K562 (cell line): ENCODE measurements around the gene CEP250. TPM values are rescaled to one million over a fixed set of nuclear protein-coding genes. Genes with fewer than 3 reads are reported as not detected.
A peak's percentile ranks its signal among the peaks of the same experiment; 100 is the strongest.

Experiments used
- ATAC-seq: fragments of 200-7000 bp; cut with Tn5 transposase; 3 replicates; pipeline ENCODE4 v1.9.1; 2020; ENCODE audit warnings: moderate library complexity
- BruUV-seq: library from RNA; stranded (reverse); fragments of 400-500 nt; replicated peaks from 2 replicates; lab custom pipeline; 2021; lab: Mats Ljungman, UMichigan
- CTCF ChIA-PET: fragments of 300-600 bp; formaldehyde crosslinking; extraction: SDS; loops from one replicate; lab custom pipeline; 2021; ENCODE audit warnings: low intra/inter-chr PET ratio; lab: Yijun Ruan, JAX
- POLR2A ChIA-PET: fragments of 300-600, 350-650 bp; sonication (Branson Sonifier 250); formaldehyde crosslinking; extraction: SDS; loops from one replicate; lab custom pipeline; 2021; ENCODE audit warnings: antibody characterized with exemption, inconsistent platforms; lab: Yijun Ruan, JAX
- DNase-seq, 4 experiments: peaks; one replicate each; pipeline versions ENCODE4 v3.0.0 to v3.0.0-alpha.2; 2011 to 2018; ENCODE audit warnings: low spot score in 3 of 4, mixed read lengths in 3 of 4; ENCODE audit errors: extremely low read depth in 1 of 4
- FAIRE-seq: peaks from 2 replicates; lab custom pipeline; 2011; peaks lifted over from hg19 to GRCh38; lab: Jason Lieb, UNC
- H2AFZ ChIP-seq: 2 replicates; pipeline ENCODE4 v1.6.0; 2011; ENCODE audit warnings: low read depth, low read length, control low read depth, inconsistent platforms
- H3K27ac ChIP-seq: fragments of 200-600 bp; 3 replicates; pipeline ENCODE4 v1.8.0; 2011; ENCODE audit warnings: low read depth, mild to moderate bottlenecking, control low read depth, inconsistent platforms, low read length, moderate library complexity, mixed read lengths; ENCODE audit errors: extremely low read depth
- H3K27me3 ChIP-seq, 2 experiments: fragments of 300-600 bp in 1 of 2; 2 replicates in 1 of 2; 3 replicates in 1 of 2; pipeline versions ENCODE4 v1.6.0 to v1.8.0; 2011; ENCODE audit warnings: inconsistent platforms in 2 of 2, low read length in 2 of 2, mild to moderate bottlenecking in 1 of 2, mixed read lengths in 1 of 2, moderate library complexity in 1 of 2; ENCODE audit not compliant: control insufficient read depth in 2 of 2, insufficient read depth in 2 of 2
- H3K36me3 ChIP-seq: fragments of 300-600 bp; 3 replicates; pipeline ENCODE4 v1.8.0; 2011; ENCODE audit warnings: mild to moderate bottlenecking, low read length, inconsistent platforms; ENCODE audit not compliant: control insufficient read depth, insufficient read depth
- H3K4me1 ChIP-seq, 2 experiments: fragments of 200-600 bp in 1 of 2; replicated peaks in 1 of 2; 2 replicates in 1 of 2; 3 replicates in 1 of 2; pipeline versions ENCODE4 v1.5.1 to v1.8.0; 2011; ENCODE audit warnings: inconsistent platforms in 2 of 2, low read length in 2 of 2, mild to moderate bottlenecking in 1 of 2, mixed read lengths in 1 of 2, moderate library complexity in 1 of 2; ENCODE audit not compliant: control insufficient read depth in 2 of 2, insufficient read depth in 2 of 2
- H3K4me2 ChIP-seq: 2 replicates; pipeline ENCODE4 v1.6.1; 2011; ENCODE audit warnings: low read length, control low read depth, inconsistent platforms, mixed read lengths; ENCODE audit not compliant: insufficient read depth
- H3K4me3 ChIP-seq: fragments of 200-600 bp; sonication (generic), shearing (Covaris generic); 2 replicates; pipeline ENCODE4 v1.5.1; 2016; ENCODE audit warnings: control low read depth, inconsistent platforms
- H3K79me2 ChIP-seq: fragments of 200-600 bp; 3 replicates; pipeline ENCODE4 v1.8.0; 2011; ENCODE audit warnings: low read length, inconsistent platforms; ENCODE audit not compliant: control insufficient read depth, insufficient read depth
- H3K9ac ChIP-seq, 2 experiments: 2 replicates each; pipeline versions ENCODE4 v1.6.0 to v1.6.1; 2011; ENCODE audit warnings: low read depth in 2 of 2, low read length in 2 of 2, control low read depth in 1 of 2, inconsistent platforms in 1 of 2, mild to moderate bottlenecking in 1 of 2, mixed read lengths in 1 of 2; ENCODE audit not compliant: insufficient read depth in 1 of 2
- H3K9me1 ChIP-seq: one replicate; pipeline ENCODE4 v1.6.0; 2011; ENCODE audit warnings: inconsistent platforms, mild to moderate bottlenecking, low read length, moderate library complexity; ENCODE audit not compliant: control insufficient read depth, insufficient read depth
- H3K9me3 ChIP-seq: replicated peaks from 2 replicates; pipeline ENCODE4 v1.5.1; 2011; ENCODE audit warnings: low read depth, low read length, inconsistent platforms; ENCODE audit not compliant: control insufficient read depth, insufficient read depth
- H4K20me1 ChIP-seq: replicated peaks from 2 replicates; pipeline ENCODE4 v1.6.1; 2011; ENCODE audit warnings: low read length, inconsistent platforms, mixed read lengths; ENCODE audit not compliant: control insufficient read depth, insufficient read depth
- NFIC ChIP-seq: fragments of 450-650 bp; IDR thresholded peaks from 2 replicates; pipeline ENCODE4 v1.6.1; 2017; ENCODE audit warnings: mild to moderate bottlenecking, inconsistent platforms
- PHF21A ChIP-seq: fragments of 450-650 bp; IDR thresholded peaks from 2 replicates; pipeline ENCODE4 v1.6.1; 2017; ENCODE audit warnings: low read depth, borderline replicate concordance
- PRDM10 ChIP-seq: fragments of 450-650 bp; IDR thresholded peaks from 2 replicates; pipeline ENCODE4 v1.6.1; 2018; ENCODE audit not compliant: partially characterized antibody
- SLC30A9 ChIP-seq: fragments of 250-450 bp; sonication (Bioruptor Pico); IDR thresholded peaks from 2 replicates; pipeline ENCODE4 v1.8.0; 2022; ENCODE audit warnings: mild to moderate bottlenecking, moderate library complexity
- WGBS: fragments of 100-300 bp; shearing (Covaris generic); methylation state at CpG from one replicate; pipeline ENCODE4 v1.1.6; 2016; ENCODE audit warnings: low coverage, mixed read lengths; ENCODE audit not compliant: insufficient coverage; ENCODE audit errors: missing lambda C conversion rate; 5-methylcytosine and 5-hydroxymethylcytosine counted together
- in situ Hi-C: fragments of 300-500 bp; cut with MboI; formaldehyde crosslinking; loops from 4 replicates; pipeline ENCODE4 v1.15.0; 2018; ENCODE audit warnings: inconsistent platforms, mixed read lengths
- intact Hi-C: fragments of 100-400 bp; cut with micrococcal nuclease; formaldehyde crosslinking; loops from 2 replicates; pipeline ENCODE4 v1.14.2; 2022
- polyA plus RNA-seq, 8 experiments: library from polyadenylated mRNA; depleted of rRNA in 4 of 8; stranded (reverse) in 5 of 8; unstranded in 3 of 8; fragments of >200 nt; fragmentation: Nextera tagmentation in 2 of 8; fragmentation: Illumina TruSeq in 1 of 8; extraction: Ambion mirVana in 2 of 8; extraction: Trizol in 1 of 8; gene quantifications; 2 replicates each; pipeline versions ENCODE4 v1.2.1 to v1.2.3, GENCODE V29; 2011 to 2014; ENCODE audit warnings: inconsistent platforms in 1 of 8, missing spikeins in 1 of 8
- total RNA-seq, 7 experiments: library from RNA; depleted of rRNA in 6 of 7; stranded (reverse); fragments of >200 nt in 6 of 7; fragmentation: Illumina TruSeq in 2 of 7; extraction: Trizol in 2 of 7; gene quantifications; 2 replicates each; pipeline versions ENCODE4 v1.2.1 to v1.2.3, GENCODE V29; 2011 to 2021; ENCODE audit warnings: low replicate concordance in 1 of 7
- TF ChIP-seq, protein P1 (sequence below): fragments of 250-450 bp; sonication (Bioruptor Pico); IDR thresholded peaks from 2 replicates; pipeline ENCODE4 v1.4.0; 2020; ENCODE audit warnings: borderline replicate concordance

CEP250 gene
- total and polyA plus RNA-seq, 9 of the 15 experiments (the other 6 are each of a cell fraction or from before 2014, with no cell fraction given) = 2.5 to 41.9 (median 20.5) TPM

GRCh38 chr20:35551503-35551902, 96.1 kb downstream of the CEP250 start:
- ChIA-PET POLR2A (interaction anchor here (0.6 to 4.3 kb wide), 3 partner anchors 9 to 28 kb away, joined by 3 to 20 read pairs (median 9); partner anchors contain the start of gene ERGIC3), CTCF (no interaction called here)
- H3K4me3 ChIP-seq = no peak overlapping the region
- no peak overlapping the region for H3K4me2 ChIP-seq
- no peaks in the 10 kb centered on the region for H3K9me1 ChIP-seq
- peaks cover 86% of the 10 kb centered on the region; the same call in 2 of the 3 replicates for H3K36me3 ChIP-seq
- no peaks in the 10 kb centered on the region; a peak in 1 of 5 replicates for H3K4me1 ChIP-seq
- H3K9ac ChIP-seq = no peak overlapping the region
- BruUV-seq = no TSS peak
- no peak overlapping the region for H3K27ac ChIP-seq
- H2AFZ ChIP-seq = no peak overlapping the region
- peak in 2 of 4 experiments; percentile 7 for DNase-seq
- H4K20me1 ChIP-seq = no peaks in the 10 kb centered on the region; the same call in 1 of the 2 replicates
- H3K27me3 ChIP-seq = no peaks in the 10 kb centered on the region
- in situ Hi-C loops (no loop called here), intact Hi-C loops (no loop called here)
- H3K9me3 ChIP-seq = no peaks in the 10 kb centered on the region
- no peak for FAIRE-seq
- WGBS = 73% methylated on average over 2 of the region's 4 CpGs
- H3K79me2 ChIP-seq = no peaks in the 10 kb centered on the region
- peak; percentile 25; the same call in 1 of the 2 replicates for TF ChIP-seq NFIC
- TF ChIP-seq, protein P1, sequence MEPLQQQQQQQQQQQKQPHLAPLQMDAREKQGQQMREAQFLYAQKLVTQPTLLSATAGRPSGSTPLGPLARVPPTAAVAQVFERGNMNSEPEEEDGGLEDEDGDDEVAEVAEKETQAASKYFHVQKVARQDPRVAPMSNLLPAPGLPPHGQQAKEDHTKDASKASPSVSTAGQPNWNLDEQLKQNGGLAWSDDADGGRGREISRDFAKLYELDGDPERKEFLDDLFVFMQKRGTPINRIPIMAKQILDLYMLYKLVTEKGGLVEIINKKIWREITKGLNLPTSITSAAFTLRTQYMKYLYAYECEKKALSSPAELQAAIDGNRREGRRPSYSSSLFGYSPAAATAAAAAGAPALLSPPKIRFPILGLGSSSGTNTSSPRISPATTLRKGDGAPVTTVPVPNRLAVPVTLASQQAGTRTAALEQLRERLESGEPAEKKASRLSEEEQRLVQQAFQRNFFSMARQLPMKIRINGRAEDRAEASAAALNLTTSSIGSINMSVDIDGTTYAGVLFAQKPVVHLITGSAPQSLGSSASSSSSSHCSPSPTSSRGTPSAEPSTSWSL = no peak
- TF ChIP-seq, all 486 proteins: peak for 1
- ATAC-seq = no peak

DNA sequence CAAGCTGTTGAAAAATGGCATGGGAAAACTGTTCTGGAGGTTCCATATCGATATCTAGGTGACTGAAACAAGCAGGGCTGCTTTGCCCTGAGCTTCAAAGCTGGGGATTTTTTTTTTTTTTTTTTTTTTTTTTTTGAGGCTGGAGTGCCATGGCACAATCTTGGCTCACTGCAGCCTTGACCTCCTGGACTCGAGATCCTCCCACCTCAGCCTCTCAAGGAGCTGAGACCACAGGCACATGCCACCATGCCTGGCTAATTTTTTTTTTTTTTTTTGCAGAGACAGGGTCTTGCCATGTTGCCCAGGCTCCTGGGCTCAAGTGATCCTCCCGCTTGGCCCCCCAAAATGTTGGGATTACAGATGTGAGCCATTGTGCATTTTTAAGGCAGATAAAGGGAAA, 97.5 kb downstream of the CEP250 start:
- intact Hi-C loops = no loop called here
- Histone ChIP-seq H3K79me2 (no peaks in the 10 kb centered on the region), H3K4me3 (no peak overlapping the region), H3K27me3 (no peaks in the 10 kb centered on the region), H3K9me1 (no peaks in the 10 kb centered on the region), H3K4me1 (no peaks in the 10 kb centered on the region), H3K27ac (no peak overlapping the region), H3K9ac (no peak overlapping the region), H4K20me1 (no peaks in the 10 kb centered on the region), H2AFZ (no peak overlapping the region), H3K4me2 (no peak overlapping the region), H3K36me3 (peaks cover 86% of the 10 kb centered on the region; the same call in 2 of the 3 replicates), H3K9me3 (no peaks in the 10 kb centered on the region)
- ATAC-seq = no peak
- in situ Hi-C loops = no loop called here
- POLR2A ChIA-PET = interaction anchor here (2.8 to 4.3 kb wide), 2 partner anchors 9 to 11 kb away, joined by 9 to 20 read pairs; partner anchors contain the start of gene ERGIC3
- no peak for DNase-seq
- no TSS peak for BruUV-seq
- no peak for FAIRE-seq
- 82% methylated on average over 3 of the region's 3 CpGs for WGBS
- CTCF ChIA-PET = no interaction called here
- TF ChIP-seq PRDM10 = no peak
- no peak for TF ChIP-seq PHF21A
- no peak for TF ChIP-seq SLC30A9 (CRISPR knock-in tag)
